GM20000 (cell line): ENCODE measurements around the gene IDH1.

Source experiments
- DNase-seq: peaks from one replicate; pipeline ENCODE4 v3.0.0; 2012; ENCODE audit warnings: low spot score
- CTCF ChIP-seq: IDR thresholded peaks from 2 replicates; pipeline ENCODE4 v1.5.1; 2012; ENCODE audit warnings: mild to moderate bottlenecking, control low read depth; ENCODE audit errors: extremely low read depth, missing control alignments

Gene IDH1

GRCh38 chr2:208189069-208189809 is 65.6 kb downstream of the IDH1 start:
- no peak for TF ChIP-seq CTCF
- DNase-seq: no peak

- no peak for DNase-seq
- no peak for TF ChIP-seq CTCF
Observed at GRCh38 chr2:208186893-208187292, 68.0 kb downstream of the IDH1 start.

GRCh38 chr2:208186465-208186864 is 68.4 kb downstream of the IDH1 start:
- no peak for DNase-seq
- no peak for TF ChIP-seq CTCF
